GM19438 (cell line): ENCODE measurements around the gene PADI2.

ENCODE experiments used
- ATAC-seq: cut with Tn5 transposase; IDR thresholded peaks from one replicate; pipeline ENCODE4 v1.9.1; 2021; ENCODE audit warnings: low read depth; ENCODE audit not compliant: unreplicated experiment

The PADI2 gene

DNA sequence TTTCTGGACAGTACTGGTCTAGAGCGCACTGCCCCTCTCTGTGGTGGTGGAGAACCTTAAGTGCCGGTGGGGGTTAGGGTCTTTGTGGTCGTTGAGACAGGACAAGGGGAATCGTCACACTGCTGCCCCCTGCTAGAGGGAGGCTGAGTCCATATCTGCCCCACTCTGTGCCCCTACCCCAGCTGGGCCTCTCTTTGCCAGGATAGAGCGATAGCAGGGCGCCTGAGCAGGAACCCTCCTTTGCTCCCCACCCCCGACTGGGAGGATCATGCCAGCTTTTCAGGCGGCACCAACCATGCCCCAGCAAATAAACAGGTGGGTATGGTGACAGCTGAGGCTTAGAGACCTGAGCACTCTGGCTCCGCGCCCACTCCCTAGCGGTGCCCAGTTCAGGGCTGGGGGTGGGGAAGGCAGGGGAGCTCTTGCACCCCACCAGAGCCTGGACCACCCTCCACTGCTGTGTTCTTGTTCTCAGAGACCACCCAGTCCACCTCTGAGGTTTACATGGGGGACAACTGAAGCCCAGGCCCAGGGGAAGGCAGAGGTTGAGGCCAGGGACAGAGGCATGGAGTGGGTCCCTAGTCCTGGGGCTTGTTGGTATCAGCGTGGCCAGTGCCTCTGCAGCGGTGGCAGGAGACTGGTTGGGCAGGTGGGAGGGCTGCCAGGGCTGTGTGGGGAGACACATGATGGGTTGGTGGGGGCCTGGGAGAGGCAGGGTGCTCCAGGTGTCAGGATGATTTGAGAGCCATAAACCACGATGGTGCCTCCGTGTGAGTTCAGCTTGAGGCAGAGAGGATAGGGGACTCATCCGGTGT is 1.6 kb downstream of the PADI2 start:
- ATAC-seq = no peak

DNA sequence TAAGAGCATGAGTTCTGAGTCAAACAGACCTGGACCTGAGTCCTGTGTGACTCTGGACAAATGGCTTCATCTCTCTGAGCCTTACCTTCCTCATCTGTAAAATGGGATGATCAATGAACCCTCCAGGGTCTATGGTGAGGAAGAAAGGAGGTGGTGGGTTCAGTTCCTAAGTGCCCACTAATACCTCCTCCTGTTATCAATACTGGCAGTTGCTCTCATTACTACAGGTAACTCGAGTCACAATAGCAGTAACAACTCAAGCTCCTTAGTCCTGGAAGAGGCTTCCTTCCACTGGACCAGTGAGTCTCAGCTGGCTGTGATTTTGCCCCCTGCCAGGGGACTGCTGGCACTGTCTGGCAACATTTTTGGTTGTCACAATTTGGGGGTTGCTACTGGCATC is 2.6 kb downstream of the PADI2 start:
- no peak for ATAC-seq

DNA sequence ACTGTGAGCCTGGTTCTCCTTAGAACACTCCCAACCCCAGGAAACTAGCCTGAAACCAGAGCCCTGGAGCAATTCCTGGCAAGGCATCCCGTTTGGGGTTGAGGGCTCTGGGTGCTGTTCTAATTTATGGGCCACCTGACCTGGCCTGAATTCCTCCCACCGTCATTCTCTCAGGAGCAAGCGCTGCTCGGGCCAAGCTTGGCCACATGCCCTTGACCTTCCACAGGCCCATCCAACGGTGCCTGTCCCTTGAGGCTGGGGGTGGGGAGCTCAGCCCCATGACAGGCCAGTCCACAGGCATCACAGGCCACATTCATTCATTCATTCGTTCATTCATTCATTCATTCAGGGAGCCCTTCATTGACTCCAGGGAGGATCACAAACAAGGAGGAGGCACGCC is 5.3 kb downstream of the PADI2 start:
- ATAC-seq = no peak

DNA sequence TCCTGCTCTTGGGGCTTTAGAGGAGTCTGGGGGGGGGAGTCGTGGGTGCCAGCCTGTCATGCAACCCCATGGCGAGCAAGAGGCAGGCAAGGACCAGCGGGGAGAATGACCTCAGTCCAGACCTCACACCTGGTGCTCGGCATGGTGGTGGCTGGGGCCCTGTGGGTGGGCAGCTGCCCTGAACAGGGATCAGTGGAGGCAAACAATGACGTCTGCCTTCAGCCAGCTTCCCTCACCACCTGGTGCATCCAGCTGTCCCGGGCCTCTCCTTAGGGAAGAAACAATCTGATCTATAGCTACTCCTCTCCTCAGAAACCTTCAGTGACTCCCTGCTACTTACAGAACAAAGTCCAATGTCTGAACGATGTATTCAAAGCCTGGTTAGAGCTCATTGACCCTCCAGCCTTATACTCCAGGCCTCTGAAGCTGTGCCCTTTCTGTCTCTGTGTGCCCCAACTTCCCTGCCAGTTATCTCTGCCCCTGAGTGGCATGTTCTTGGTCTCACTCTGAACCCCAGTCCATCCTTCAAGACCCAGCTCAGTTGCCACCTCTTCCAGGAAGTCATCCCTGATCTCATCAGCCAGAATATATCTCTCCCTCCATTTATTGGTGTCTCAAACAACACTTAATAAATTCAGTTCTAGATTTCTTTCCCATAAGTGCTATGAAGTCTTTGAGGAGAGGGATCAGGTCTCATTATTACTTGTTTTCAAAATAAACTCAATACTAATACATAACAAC is 6.6 kb downstream of the PADI2 start:
- ATAC-seq = no peak

DNA sequence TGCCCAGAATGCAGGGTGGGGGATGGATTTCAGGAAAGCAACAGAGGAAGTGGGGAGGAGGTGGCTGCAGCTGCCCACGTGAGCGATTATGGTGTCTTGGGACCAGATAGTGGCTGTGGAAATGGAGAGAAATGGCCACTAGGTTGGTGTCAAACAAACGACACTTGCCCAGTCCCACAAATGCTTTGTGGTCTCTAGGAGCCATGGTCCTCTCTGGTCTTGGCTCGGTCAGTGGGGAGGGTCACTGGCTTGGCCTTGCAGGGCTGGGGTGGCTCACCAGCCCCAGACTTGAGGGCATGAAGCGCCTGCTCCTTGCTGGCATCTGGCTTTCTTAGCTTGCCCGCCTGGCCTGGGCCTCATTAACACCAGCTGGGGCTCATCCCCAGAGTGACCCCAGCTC is 7.2 kb downstream of the PADI2 start:
- no peak for ATAC-seq

DNA sequence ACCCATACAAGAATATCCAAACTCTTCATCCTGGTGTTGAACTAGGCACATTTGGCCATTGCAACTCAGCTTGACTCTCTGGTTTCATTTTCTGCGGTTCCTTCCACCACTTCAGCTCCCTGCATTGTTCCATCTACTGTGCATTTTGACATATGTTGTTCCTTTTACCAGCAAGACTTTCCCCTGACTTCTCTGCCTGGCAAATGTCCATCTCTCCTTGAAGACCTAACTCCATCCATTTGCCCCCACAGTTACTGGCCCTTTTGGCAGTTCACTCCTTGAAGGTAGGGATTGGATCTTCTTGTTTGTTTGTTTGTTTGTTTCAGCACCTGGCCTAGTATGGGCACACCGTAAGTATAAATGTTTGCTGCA is 8.7 kb downstream of the PADI2 start:
- ATAC-seq = no peak

DNA sequence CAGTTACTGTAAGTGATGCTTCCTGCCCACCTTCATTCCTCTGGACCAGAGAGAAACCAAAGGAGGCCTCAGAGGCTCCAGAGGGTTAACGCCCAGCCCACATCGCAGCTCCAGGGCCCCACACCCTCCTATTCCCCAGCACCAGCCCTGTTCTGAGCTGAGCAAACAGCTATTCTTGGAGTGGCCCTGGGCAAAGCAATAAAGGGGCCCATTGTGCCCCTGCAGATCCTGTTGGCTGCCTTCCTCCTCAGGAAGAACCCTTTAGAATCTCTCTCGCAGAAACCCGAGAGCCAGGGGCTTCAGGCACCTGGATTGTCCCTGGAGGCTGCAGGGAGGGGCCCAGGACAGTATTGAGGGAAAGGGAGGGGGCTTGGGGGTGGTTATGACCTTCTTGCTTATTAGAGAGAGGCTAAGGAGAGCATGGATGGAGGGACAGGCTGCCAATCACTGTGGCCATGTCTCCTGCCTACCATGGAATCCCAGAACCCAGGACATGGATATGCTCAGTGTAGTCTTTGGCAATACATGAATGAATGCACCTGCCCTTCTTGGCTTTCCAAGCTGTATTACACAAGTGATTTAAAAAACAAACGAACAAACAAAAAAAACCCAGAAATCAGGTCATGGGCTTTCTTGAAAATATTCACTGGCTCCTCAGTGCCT is 9.2 kb downstream of the PADI2 start:
- ATAC-seq = no peak

DNA sequence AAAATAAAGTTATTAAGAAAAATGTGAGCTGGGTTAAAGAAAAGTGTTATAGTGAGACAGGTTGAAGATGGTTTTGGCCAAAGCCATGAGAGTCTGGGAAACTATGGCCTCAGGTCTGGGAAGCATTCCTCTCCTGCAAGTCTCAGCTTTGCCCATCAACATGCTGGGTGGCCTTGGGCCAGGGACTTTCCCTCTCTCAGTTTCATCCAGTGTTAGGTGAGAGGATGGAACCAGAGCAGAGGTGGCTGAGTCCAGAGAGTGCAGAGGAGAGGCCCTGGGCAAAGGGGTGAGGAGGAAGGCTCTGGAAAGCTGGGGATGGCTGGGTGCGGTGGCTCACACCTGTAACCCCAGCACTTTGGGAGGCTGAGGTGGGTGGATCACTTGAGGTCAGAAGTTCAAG is 10.5 kb downstream of the PADI2 start:
- no peak for ATAC-seq

DNA sequence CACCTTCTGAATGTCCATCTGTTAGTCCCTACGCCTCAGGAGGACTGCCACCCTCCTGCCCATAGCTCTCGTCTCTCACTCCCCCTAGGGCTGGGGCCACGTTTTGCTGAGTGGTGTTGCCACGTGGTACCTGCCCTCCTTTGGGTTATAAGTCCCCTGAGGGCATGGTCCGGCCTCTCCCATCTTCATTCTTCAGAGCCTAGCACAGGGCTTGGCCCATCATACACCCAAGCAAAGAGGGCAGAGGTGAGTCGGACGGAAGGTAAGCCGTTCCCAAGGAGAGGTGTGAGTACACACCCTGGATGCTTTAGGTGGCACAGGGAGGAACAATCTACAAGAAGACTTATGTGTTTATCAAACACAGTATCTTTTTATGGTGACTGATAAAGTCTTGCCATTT is 10.9 kb downstream of the PADI2 start:
- ATAC-seq = no peak

DNA sequence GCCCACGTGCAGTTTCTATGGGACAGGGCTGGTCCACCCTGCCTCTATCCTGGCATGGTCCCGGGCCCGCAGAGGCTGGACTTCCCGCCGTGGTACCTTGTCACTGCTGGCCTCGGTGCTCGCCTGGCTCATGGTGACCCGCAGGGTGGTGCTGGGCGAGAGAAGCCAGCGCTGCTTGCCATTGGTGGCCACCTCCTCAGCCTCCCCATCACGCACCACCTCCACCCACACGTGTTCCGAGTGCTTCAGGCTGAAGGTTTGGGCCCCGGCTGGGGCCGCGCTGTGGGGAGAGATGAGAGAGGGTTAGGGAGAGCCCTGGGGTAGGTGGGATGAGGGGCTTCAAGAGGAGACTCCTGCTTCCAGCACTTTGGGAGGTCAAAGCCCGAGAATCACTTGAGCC is 14.5 kb downstream of the PADI2 start:
- no peak for ATAC-seq

DNA sequence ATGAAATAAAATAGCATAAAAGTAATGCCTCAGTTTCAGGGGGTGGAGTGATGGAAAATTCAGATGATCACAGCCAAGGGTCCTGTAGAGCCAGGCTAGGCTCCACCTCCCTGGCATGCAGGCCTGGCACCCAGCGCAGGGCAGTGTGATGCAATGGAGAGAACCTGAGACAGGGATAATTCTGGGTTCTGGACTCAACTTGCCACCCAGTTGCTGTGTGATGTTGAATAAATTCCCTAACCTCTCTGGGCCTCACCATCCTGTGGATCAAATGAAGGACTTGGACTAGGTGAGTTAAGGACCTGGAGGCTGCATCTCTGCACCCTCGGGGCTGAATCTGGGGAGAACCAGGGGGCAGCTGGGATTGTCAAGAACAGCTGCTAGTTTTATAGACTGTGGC is 17.0 kb downstream of the PADI2 start:
- no peak for ATAC-seq

DNA sequence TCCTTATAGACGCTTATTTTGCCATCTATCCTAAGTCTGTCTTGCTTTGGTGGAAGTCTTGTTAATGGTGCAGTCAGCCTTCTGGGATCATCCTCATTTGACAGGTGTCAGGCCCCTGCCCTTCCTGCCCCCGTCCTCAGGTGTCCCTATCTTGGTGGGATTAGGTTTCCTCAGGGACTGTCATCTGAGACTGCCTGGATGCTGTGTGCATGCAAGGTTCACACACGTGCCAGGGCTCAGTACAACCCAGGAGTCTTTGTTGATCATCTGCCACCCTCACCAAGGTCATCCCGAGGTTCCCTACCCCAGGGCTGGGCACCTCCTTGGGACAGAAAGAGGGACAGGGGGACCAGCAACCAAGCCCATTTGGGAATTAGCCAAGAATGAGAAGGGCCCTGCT is 18.0 kb downstream of the PADI2 start:
- ATAC-seq = no peak

DNA sequence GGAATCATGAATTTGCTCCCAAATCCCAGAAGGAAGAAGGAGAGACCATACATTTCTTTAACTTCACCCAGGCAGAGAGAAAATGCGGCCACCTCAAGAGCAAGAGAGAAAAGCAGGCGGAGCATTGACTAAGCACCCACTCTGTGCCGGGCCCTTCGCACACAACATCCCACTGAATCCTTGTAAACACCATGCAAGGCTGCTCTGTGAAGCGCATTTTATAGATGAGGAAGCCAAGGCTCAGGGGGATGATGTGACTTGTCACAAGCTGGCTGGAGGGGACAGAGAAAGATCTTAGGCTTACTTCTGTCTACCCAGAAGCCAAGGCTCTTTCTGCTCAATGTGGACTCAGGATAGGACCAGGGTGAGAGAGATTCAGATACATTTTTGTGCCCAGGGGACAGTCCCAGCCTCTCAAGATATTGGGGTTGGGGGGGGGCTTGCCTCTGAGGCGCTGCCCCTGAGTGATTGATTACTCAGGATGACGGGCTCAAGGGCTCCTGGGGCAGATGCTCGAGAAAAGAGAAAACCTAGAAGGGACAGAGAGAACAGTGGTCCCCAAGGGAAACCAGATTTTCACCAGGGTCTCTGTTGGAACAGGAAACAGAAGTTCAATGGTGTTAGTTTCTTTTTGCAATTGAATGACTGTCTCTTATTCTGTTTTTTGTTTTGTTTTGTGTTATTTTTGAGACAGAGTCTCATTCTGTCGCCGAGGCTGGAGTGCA is 19.5 kb downstream of the PADI2 start:
- ATAC-seq = no peak

DNA sequence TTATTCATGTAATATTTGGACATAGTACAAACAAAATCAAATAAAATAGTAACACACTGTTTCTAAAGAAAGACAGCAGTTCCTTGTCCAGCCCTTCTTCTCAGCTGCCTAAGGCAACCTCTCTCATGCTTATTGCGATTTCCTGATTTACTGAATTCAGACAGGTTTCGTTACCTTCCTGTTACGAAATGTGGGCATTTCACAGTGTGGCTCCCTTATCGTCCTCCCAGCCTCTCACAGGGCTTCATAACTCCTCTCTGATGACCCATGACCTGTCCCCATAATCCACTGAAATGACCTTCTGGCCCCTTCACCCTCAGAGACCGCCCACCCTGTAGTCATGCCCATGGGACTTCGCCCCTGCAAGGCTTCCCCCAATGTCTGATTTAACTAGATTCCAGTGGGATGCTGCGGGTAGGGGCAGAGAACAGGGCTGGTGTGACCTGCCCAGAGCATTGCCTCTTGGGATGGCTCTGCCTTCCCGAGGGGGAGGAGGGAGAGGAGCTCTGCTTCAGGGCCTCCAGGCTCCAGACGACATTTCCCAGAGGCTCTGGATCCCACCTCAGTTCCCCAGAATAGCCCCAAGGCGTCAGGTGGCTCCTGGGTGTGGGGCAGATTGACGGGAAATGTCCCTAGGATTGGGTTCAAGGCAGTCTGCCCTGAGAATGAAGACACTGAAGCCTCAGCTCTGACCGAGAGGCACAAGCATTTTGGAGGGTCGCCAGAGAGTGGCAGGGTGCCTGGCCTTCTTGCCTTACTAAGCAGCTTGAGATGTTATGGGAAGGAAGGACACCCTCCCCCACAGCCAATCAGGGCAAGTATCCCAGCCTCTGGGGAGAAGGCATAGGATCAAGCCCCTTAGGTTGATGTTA is 20.6 kb downstream of the PADI2 start:
- ATAC-seq = no peak

DNA sequence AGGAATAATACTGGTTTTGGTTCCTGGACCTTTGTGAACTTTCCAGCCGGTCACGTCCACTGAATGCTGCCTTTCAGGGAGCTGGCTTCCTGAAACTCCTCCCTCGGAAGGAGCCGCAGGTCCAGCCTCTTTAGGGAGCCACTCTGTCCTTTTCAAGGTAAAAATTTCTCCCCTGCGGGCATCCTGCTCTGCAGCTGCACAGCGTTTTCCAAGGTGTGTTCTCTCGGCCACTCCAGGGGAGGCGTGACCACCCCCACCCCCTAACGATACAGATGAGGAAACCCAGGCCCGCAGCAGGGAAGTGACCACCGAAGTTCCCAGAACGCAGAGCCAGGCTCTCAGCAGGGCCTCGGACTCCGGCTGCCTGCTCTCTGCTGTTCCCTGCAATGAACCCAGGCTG is 21.5 kb downstream of the PADI2 start:
- ATAC-seq = no peak

DNA sequence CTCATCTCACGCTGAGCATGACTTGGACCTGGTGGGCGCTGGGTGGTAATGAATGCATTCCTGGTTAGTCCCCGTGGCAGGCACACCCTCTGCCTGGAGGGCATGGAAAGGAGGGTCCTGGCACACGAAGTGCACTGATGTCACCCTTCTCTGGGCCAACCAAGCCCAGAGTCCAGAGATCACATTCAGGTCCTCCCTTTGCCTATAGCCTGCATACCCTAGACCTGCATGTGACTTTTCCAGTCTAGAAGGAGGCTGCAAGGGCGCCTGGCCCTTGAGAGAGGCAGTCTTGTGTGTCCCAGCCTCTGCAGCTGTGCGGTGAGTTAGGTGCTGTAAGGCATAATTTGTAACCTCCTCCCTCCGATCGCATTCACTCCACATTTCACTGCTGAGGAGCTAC is 22.1 kb downstream of the PADI2 start:
- ATAC-seq = no peak

DNA sequence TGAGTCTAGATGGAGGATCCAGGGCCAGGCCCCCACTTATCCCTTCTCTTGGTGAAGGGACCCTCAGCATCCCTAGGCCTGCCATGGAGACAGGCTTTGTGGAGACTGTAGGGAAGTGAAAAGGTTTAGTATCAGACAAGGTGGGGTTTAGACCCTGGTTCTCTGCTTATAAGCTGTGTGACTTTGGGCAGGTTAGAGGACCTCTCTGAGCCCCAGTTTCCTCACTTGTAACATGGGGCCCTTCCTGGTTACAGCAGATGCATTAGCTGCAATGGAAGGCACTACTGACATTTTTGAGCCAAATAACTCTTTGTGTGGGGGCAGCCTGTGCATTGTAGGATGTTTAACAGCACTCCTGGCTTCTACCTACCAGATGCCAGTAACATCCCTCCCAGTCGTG is 22.7 kb downstream of the PADI2 start:
- ATAC-seq = no peak

DNA sequence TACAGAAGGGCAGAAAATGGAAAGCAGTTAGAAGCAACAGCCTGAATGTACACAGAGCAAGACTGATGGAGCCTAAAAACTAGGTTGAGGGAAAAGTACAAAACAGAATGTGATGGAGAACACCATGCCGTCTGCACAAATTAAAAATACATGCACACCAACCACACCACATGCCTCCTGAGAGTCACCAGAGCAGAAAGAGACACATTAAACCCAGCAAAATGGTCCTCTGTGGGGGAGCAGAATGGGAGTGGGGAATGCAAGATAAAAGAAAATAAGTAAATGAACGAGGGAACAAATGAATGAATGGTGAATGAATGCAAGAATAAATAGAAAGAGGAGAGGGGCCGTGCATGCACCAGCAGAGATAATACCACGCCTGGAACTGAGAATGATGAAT is 24.1 kb downstream of the PADI2 start:
- no peak for ATAC-seq

DNA sequence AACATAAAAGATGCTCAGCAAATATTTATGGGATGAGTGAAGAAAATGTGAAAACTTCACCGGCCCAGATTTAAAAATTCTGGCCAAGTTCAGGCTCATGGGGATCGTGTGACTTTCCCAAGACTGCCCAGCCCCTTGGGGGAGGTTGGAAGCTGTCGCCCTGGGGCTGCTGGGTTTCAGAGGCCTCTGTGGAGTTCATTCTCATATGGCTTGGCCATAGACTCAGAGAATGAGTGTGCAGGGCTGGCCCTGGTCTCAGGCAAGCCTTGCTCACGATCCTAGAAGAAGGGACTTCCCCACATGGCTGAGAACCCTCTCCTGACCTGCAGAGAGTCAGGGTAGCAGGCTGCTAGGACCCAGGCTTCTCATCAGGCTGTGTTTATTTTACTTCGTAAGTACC is 24.6 kb downstream of the PADI2 start:
- ATAC-seq = no peak

DNA sequence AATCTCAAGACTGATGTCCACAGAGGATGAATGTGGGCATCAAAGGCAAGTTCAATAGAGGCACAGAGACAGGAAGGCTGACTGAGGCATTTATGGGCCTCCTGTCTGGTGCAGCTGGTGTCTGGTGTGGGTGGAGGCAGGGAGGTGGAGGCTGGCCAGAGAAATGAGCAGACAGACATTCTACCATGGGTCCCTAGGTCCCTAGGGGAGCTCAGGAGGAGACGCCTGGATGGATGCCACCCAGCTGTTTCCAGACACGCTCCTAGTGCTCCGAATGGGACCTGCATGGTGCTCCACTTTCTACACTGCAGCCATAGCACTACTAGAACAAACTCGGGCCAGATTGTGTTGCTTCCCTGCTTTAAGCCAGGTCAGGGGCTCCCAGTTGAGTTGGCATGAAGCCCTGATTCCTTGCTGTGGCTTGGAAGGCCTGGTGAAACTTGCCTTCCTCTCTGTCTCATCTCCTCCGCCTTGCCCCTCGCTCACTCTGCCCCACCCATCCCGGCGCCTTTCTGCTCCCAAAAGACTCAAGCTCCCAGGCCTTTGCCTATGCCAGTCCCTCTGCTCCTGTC is 25.3 kb downstream of the PADI2 start:
- no peak for ATAC-seq
